AG09319 (cell line): Measurements from ENCODE around the gene TOR4A.

Experiments
- DNase-seq: peaks from one replicate; pipeline ENCODE4 v3.0.0-alpha.2; 2010; ENCODE audit warnings: low read depth; ENCODE audit errors: extremely low read depth
- TF ChIP-seq, protein P1 (sequence below): IDR thresholded peaks from 2 replicates; pipeline ENCODE4 v1.5.1; 2011; ENCODE audit warnings: low read depth, mild to moderate bottlenecking, inconsistent platforms, low read length, moderate library complexity

TOR4A gene

DNA sequence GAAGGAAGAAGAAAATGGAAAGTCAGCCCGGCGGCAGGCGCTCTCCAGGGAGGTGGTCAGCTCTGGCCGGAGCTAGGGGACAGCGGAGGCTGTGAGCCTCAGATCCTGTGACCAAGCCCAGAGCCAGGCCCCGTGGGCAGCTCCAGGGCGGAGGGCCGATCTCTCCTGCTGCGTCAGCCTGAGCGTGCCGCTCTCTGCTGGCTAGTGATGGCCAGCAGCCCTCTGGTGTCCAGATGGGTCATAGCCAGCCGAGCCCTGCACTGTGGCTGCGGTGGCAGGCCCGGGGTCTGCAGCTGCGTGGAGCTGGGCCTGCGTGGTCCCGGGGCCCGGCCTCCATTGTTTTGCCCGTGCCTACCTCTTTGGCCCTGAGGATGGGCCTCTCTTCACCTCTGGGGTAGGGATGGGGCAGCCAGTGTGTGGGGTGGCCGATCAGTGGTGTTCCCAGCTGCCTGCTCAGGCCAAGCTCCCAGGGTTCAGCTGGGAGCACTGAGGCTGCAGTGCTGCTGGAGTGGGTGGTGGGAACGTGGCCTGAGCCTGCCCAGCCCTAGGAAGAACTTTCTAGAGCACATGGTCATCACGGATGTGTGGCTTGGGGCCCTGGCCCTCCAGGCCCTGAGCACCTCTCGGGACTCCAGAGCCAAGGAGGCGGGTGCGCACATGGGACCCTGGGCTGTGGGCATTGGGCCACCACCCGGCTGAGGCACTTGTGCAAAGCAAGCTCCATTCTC is 41.6 kb downstream of the TOR4A start:
- TF ChIP-seq, protein P1, sequence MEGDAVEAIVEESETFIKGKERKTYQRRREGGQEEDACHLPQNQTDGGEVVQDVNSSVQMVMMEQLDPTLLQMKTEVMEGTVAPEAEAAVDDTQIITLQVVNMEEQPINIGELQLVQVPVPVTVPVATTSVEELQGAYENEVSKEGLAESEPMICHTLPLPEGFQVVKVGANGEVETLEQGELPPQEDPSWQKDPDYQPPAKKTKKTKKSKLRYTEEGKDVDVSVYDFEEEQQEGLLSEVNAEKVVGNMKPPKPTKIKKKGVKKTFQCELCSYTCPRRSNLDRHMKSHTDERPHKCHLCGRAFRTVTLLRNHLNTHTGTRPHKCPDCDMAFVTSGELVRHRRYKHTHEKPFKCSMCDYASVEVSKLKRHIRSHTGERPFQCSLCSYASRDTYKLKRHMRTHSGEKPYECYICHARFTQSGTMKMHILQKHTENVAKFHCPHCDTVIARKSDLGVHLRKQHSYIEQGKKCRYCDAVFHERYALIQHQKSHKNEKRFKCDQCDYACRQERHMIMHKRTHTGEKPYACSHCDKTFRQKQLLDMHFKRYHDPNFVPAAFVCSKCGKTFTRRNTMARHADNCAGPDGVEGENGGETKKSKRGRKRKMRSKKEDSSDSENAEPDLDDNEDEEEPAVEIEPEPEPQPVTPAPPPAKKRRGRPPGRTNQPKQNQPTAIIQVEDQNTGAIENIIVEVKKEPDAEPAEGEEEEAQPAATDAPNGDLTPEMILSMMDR: peak; percentile 56
- DNase-seq: peak; percentile 15

DNA sequence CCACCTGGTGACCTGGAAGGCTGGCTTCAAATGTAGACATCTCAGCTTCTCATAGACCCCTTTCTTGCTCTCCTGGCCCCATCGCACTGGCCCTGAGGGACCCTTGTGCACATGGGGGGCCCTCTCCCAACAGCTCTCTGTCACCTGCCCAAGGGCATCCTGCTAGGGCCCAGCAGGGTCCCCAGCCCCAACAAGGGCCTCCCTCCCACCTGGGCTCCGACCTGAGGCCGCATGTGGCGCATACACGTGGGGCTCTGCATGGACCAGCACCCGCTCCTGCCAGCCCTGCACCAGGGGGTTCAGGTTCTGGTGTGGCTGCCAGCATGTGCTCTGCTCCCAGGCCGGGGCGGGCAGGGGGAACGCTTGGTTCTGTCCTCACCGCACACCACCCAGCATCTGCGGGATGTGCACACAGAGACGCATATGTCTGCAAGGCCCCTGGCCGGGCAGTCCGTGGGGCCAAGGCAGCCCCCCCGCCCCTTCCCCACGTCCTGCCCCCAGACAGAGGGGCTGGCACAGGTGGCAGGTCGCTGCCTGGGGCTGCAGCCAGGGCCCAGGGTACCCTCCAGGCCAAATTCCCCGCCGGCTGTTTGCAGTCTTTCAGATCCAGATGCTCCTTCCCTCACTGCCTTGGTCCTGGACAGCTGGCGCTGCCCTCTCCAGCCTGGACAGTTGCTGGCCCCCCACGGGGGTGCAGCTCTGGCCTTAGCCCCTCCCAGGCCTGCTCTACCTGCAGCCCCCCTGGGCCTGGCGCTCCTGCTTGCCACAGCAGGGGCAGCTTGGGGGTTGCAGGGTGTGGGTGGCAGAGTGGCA is 42.4 kb downstream of the TOR4A start:
- TF ChIP-seq, protein P1: no peak
- DNase-seq: no peak

DNA sequence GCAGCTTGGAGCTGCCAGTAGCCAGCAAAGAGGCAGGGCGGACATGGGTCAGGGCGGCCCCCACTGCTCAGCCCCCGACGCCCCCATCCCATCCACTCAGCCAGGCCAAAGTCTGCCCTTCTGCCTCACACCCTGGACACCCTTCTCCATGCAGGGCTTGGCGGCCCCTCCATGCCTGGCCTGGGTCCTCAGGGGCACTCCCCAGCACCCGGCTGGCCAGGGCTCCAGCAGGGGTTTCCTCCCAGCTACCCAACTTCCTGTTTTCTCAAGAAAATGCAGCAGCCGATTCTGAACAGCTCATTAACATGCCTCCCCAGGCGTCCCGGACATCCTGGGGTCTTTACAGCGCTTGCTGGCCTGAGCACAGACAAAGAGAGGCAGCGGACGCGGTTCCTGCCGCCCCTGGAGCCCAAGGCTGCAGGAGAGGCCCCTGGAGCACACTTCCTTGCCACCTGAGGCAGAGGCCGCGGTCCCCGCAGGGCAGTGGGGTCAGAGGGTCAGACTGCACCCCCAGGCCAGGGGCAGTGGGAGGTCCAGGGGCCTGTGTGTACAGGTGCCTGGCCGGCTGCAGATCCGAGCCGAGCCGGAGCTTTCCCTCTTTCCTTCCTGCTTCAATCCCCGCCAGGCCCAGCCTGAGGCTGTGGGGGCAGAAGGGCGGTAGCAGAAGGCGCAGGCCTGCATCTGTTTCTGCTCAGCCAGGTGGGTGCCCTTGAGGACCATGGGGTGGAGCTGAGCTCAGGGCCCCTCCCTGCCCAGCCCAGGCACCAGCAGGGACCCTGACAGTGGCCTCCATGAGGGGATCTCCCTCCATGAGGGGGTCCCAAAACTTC is 43.2 kb downstream of the TOR4A start:
- TF ChIP-seq, protein P1: no peak
- no peak for DNase-seq

DNA sequence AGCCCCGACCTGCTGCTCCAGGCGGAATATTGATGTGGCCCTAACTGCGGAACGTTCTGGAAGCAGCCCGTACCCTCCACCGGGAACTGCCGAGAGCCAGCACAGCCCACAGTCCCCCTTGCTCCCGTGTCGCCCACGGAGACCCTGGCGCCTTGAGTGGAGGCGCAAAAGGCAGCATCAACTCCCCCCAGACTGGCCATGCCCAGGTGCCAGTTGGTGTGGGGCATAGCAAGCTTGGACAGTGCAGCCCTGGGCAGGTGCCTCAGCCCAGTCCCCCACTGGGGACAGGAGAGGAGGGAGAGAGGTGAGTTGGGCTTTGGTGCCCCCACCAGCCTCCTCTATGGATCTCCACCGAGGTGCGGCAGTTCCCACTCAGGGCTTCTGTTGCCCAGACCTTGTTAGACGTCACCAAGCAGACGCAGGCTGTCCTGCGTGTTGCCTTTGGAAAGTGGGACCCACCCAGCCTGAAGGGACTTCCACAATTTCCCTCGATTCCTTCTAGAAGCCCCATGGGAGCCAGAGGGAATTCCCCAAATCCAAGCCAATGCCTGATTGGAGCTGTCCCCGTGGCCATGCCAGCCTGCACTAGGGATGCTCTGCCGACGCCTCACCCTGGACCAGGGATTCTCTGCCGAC is 44.3 kb downstream of the TOR4A start:
- DNase-seq: no peak
- TF ChIP-seq, protein P1: no peak

DNA sequence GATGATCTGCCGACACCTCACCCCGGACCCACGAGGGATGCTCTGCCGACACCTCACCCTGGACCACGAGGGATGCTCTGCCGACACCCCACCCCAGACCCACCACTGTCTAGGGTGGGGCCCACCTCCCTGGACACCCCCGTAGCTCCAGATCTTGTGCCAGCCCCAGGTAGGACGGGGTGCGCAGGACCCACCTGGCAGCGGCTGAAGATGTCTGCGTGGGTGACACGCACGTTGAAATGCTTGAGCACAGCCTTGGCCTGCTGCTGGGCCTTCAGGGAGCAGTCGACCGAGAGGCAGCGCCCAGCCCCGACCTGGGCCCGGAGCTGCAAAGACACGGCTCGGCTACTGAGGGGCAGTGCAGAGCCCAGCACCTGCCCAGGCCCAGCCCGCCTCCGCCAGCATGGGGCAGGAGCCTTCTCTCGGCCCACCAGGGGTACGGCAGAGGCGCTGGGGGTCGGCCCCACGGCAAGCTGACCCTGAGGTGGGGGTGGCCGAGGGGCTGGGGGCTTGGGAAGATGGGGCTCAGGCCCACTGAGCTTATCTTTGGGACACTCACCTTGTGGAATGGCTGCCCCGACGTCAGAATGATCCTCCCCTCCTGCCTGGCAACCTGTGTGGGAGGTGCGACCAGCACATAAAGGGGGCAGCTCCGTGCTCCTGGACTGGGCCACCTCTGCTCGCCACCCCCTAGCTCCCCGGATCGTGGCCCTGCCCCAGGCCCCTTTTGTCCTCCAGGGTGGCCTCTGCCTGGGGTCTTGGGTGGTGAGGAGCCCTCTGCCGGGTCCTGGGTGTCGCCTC is 46.2 kb downstream of the TOR4A start:
- no peak for DNase-seq
- TF ChIP-seq, protein P1: no peak

DNA sequence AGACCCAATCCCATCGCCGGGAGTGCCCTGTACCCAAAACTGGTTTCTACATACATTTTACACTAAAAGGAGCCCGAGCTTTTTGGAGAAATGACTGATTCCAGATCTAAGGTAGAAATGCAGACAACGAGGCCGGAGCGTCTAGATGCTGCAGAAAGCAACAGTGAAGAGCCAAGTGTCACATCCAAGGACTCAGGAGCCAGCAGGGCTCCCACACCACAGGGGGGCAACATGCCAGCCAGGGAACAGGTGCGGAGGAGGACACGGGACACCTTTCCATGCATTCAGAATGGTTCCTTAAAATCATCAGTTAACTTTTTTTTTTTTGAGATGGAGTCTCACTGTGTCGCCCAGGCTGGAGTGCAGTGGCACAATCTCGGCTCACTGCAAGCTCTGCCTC is 47.6 kb downstream of the TOR4A start:
- no peak for DNase-seq
- TF ChIP-seq, protein P1: no peak
